ENCODE measurements around the gene PKN2. TPM values are rescaled to one million over a fixed set of nuclear protein-coding genes. Genes with fewer than 3 reads are reported as not detected.
A peak's percentile ranks its signal among the peaks of the same experiment; 100 is the strongest.

Gene PKN2
- total RNA-seq, 4 donors from 2014 or later = 31.4 to 80.4 (median 64.1) TPM

DNA sequence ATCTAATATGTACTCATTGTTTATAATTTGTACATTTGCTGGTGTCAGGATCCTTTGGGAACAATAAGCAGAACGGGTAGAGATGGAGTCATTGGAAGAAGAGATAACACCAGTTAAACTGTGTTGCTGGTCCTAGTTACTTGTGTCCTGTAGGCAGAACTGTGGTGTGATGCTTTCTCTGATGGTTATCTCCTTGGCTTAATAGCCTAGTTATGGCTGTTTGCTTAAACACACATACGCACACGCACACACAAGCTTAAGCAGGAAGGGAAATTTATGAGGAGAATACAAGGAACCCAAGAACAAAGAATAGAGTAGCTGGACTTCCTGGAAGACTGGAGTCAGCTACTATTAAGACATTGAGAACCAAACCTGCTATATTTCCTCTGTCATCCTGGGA, 5.7 kb upstream of the PKN2 start:
- intact Hi-C loops (cut with DNase I; ENCODE audit: low total_unique reads) = no loop called here
- peaks cover 0 to 16% (median 8%) of the 10 kb centered on the region in 4 donors for H3K4me1 ChIP-seq

DNA sequence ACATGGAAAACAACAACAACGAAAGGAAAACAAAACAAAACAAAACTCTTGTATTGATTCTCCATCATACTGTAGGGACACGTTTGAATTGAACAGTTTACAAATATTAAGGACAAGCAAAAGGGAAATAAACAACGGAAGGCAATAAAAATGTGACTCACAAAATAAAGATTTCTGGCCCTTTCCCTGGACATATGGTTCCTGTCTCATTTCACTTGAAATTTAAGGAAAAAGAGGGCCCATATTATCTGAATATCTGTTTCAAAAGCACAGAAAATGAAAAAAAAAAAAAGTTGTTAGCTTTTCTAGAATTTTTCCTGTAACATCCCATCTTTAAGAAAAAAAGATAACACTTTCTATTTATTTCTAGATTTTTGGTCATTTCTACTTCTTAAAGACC, 3.6 kb upstream of the PKN2 start:
- in situ Hi-C loops (cut with MboI; ENCODE audit: low pct_ligation_motif_present in 1 of 4, low pct_unique_long_range_greater_than_20kb in 1 of 4, low sequenced_read_pairs in 3 of 4) = loop anchor here in 1 of 4 donors (25.0 kb wide), 1 partner anchor 207 kb away; the partner anchor contains the start of gene GTF2B

More for the DNA sequence above, 5.7 kb upstream of the PKN2 start:
- no peak for DNase-seq
- 36 to 57% methylated on average over 3 of the region's 3 CpGs for WGBS, 2 donors (ENCODE audit: low coverage in 1 of 2)
- H3K27me3 ChIP-seq = no peaks in the 10 kb centered on the region
- in situ Hi-C loops (cut with MboI; ENCODE audit: low pct_ligation_motif_present in 1 of 4, low pct_unique_long_range_greater_than_20kb in 1 of 4, low sequenced_read_pairs in 3 of 4) = loop anchor here in 1 of 4 donors (25.0 kb wide), 1 partner anchor 209 kb away; the partner anchor contains the start of gene GTF2B
- H3K9me3 ChIP-seq = no peaks in the 10 kb centered on the region
- H3K4me3 ChIP-seq = no peak overlapping the region
- no peak for TF ChIP-seq POLR2AphosphoS5 (IDR thresholded peaks at IDR 0.05)
- no peak for TF ChIP-seq POLR2A (IDR thresholded peaks at IDR 0.05)
- no peak for TF ChIP-seq EP300 (IDR thresholded peaks at IDR 0.05; ENCODE audit: low read depth)
- TF ChIP-seq, protein P1, sequence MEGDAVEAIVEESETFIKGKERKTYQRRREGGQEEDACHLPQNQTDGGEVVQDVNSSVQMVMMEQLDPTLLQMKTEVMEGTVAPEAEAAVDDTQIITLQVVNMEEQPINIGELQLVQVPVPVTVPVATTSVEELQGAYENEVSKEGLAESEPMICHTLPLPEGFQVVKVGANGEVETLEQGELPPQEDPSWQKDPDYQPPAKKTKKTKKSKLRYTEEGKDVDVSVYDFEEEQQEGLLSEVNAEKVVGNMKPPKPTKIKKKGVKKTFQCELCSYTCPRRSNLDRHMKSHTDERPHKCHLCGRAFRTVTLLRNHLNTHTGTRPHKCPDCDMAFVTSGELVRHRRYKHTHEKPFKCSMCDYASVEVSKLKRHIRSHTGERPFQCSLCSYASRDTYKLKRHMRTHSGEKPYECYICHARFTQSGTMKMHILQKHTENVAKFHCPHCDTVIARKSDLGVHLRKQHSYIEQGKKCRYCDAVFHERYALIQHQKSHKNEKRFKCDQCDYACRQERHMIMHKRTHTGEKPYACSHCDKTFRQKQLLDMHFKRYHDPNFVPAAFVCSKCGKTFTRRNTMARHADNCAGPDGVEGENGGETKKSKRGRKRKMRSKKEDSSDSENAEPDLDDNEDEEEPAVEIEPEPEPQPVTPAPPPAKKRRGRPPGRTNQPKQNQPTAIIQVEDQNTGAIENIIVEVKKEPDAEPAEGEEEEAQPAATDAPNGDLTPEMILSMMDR (IDR thresholded peaks at IDR 0.05) = no peak
- peak overlapping the region in 2 of 4 donors; percentile 42 to 58 for H3K27ac ChIP-seq
- H3K36me3 ChIP-seq = no peaks in the 10 kb centered on the region

DNA sequence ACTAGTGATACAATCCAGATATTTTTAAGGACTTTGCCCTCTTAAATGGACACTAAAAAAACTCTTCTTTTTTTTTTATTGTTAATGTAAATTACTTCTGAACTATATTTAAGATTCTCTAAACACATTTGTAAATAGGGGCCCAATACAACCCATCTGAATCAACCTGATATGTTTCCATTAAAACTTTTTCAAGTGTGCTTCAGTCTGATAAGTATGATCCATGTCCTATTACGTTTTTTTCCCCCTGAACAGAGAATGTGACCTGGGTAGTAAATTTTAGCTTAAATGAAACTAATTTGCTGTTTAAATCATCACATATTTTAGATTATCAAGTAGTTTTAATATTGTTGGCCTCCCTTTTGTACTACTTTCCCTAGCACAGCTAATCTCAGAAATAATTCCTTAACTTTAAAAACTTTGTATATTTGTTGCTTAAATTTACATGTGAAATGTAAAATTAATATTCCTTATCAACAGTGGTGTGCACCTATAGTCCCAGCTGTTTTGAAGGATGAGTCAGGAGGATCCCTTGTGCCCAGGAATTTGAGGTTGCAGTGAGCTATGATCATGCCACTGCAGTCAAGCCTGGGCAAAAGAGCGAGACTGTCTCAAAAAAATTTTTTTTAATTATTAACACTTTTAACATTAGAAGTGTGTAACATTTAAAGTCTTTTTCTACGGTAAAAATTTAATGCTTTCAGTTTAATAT, 3.0 kb upstream of the PKN2 start:
- intact Hi-C loops (cut with DNase I; ENCODE audit: low total_unique reads) = no loop called here
- Histone ChIP-seq H3K27me3 (no peaks in the 10 kb centered on the region), H3K27ac (no peak overlapping the region), H3K4me3 (no peak overlapping the region), H3K9me3 (no peaks in the 10 kb centered on the region), H3K36me3 (no peaks in the 10 kb centered on the region), H3K4me1 (peaks cover 1 to 26% (median 15%) of the 10 kb centered on the region in 4 donors)
- in situ Hi-C loops (cut with MboI; ENCODE audit: low pct_ligation_motif_present in 1 of 4, low pct_unique_long_range_greater_than_20kb in 1 of 4, low sequenced_read_pairs in 3 of 4) = loop anchor here in 1 of 4 donors (25.0 kb wide), 1 partner anchor 206 kb away; the partner anchor contains the start of gene GTF2B
- WGBS, 2 donors (ENCODE audit: low coverage in 1 of 2) = 96 to 98% methylated on average over 3 of the region's 3 CpGs
- TF ChIP-seq POLR2A (IDR thresholded peaks at IDR 0.05) (no peak), POLR2AphosphoS5 (IDR thresholded peaks at IDR 0.05) (no peak), EP300 (IDR thresholded peaks at IDR 0.05; ENCODE audit: low read depth) (no peak)
- TF ChIP-seq, protein P1 (IDR thresholded peaks at IDR 0.05) = no peak
- DNase-seq = no peak

More for the DNA sequence above, 3.6 kb upstream of the PKN2 start:
- WGBS, 2 donors (ENCODE audit: low coverage in 1 of 2) = 55 to 70% methylated on average over 3 of the region's 3 CpGs
- no peak overlapping the region for H3K4me3 ChIP-seq
- intact Hi-C loops (cut with DNase I; ENCODE audit: low total_unique reads) = no loop called here
- TF ChIP-seq EP300 (IDR thresholded peaks at IDR 0.05; ENCODE audit: low read depth) = no peak
- TF ChIP-seq POLR2A (IDR thresholded peaks at IDR 0.05) = no peak
- TF ChIP-seq POLR2AphosphoS5 (IDR thresholded peaks at IDR 0.05) = no peak
- TF ChIP-seq, protein P1 (IDR thresholded peaks at IDR 0.05) = no peak
- DNase-seq = no peak
- H3K9me3 ChIP-seq = no peaks in the 10 kb centered on the region
- peaks cover 0 to 20% (median 10%) of the 10 kb centered on the region in 4 donors for H3K4me1 ChIP-seq
- H3K27me3 ChIP-seq = no peaks in the 10 kb centered on the region
- H3K27ac ChIP-seq = no peak overlapping the region
- H3K36me3 ChIP-seq = no peaks in the 10 kb centered on the region

DNA sequence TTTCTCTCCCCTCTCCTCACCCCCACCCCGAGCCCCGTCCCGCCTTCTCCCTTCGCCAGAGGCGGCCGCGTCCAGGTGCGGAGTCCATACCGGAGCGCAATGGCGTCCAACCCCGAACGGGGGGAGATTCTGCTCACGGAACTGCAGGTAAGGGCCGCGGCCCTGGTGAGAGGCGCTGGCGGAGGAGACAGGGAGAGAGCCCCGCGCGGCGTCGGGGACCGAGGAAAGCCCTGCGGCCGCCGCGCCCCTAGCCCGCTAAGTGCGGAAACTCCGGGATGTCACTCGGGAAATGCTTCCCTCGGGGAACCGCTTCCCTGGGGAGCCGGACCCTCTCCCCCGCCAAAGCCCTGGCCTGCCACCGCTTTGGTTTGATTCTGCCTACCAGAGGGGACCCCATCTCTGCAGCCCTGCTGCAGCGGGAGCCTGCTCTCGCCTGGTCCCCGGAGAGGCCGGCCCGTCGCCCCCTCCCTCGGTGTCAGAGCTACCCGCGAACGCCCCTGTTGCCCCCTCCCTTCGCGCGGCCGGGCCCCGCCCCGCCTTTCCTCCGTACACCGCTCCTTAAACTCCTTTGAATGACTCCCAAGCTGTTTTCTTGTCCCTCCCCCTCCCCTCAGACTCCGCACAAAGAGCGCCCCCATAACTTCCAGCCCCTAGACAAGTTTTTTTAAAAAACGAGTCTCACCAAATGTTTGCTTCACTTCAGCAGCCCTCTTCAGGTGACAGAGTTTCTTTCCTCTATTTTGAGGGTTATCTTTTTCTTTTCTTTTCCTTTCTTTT, 597 bp downstream of the PKN2 start:
- H3K4me3 ChIP-seq = peak overlapping the region; percentile 29 to 96 (median 75)
- in situ Hi-C loops (cut with MboI; ENCODE audit: low pct_ligation_motif_present in 1 of 4, low pct_unique_long_range_greater_than_20kb in 1 of 4, low sequenced_read_pairs in 3 of 4) = loop anchor here in 1 of 4 donors (25.0 kb wide), 1 partner anchor 203 kb away; the partner anchor contains the start of gene GTF2B
- peaks cover 7 to 41% (median 27%) of the 10 kb centered on the region in 4 donors for H3K4me1 ChIP-seq
- peak; percentile 63 for DNase-seq
- H3K27me3 ChIP-seq = no peaks in the 10 kb centered on the region
- peak overlapping the region; percentile 93 to 99 (median 95) for H3K27ac ChIP-seq
- no peaks in the 10 kb centered on the region for H3K36me3 ChIP-seq
- no peaks in the 10 kb centered on the region for H3K9me3 ChIP-seq
- TF ChIP-seq, protein P1 (IDR thresholded peaks at IDR 0.05) = peak in 1 of 5 experiments; percentile 4
- TF ChIP-seq POLR2A (IDR thresholded peaks at IDR 0.05) (peak; percentile 6), POLR2AphosphoS5 (IDR thresholded peaks at IDR 0.05) (no peak), EP300 (IDR thresholded peaks at IDR 0.05; ENCODE audit: low read depth) (no peak)
- WGBS, 2 donors (ENCODE audit: low coverage in 1 of 2) = 0 to 2% methylated on average over 3 to 58 of the region's 58 CpGs
- intact Hi-C loops (cut with DNase I; ENCODE audit: low total_unique reads) = no loop called here

Data from transverse colon (tissue), 4 donors.